CD4-positive, alpha-beta memory T cell (primary cell): ENCODE results near the gene ST6GALNAC3. TPM values are rescaled to one million over a fixed set of nuclear protein-coding genes. Genes with fewer than 3 reads are reported as not detected.

Experiments
- CTCF ChIA-PET: fragments of 350-600 bp; sonication (Branson Sonifier 250); formaldehyde crosslinking; loops from one replicate; lab custom pipeline; 2021; ENCODE audit warnings: inconsistent platforms; ENCODE audit not compliant: partially characterized antibody; lab: Charles Lee
- POLR2A ChIA-PET: fragments of 350-600 bp; sonication (Branson Sonifier 250); formaldehyde crosslinking; loops from one replicate; lab custom pipeline; 2021; ENCODE audit not compliant: partially characterized antibody; lab: Charles Lee
- DNase-seq, 5 donors: peaks; one replicate each; pipeline versions ENCODE4 v3.0.0 to v3.0.0-alpha.2; 2020 to 2022; ENCODE audit warnings: mixed read lengths in 1 of 5
- H3K27ac ChIP-seq: one replicate; pipeline ENCODE4 v1.7.0; 2013; ENCODE audit warnings: low read depth, low read length
- H3K27me3 ChIP-seq: 2 replicates; pipeline ENCODE4 v1.7.0; 2013; ENCODE audit warnings: mild to moderate bottlenecking, low read length, moderate library complexity; ENCODE audit not compliant: insufficient read depth
- H3K36me3 ChIP-seq: 2 replicates; pipeline ENCODE4 v1.7.0; 2013; ENCODE audit warnings: mild to moderate bottlenecking, low read length, moderate library complexity; ENCODE audit not compliant: insufficient read depth
- H3K4me1 ChIP-seq: 2 replicates; pipeline ENCODE4 v1.7.0; 2013; ENCODE audit warnings: mild to moderate bottlenecking, low read length, moderate library complexity; ENCODE audit not compliant: insufficient read depth
- H3K4me3 ChIP-seq, 2 donors: one replicate each; pipeline ENCODE4 v1.7.0; 2013; ENCODE audit warnings: low read length in 2 of 2, mild to moderate bottlenecking in 1 of 2
- H3K9me3 ChIP-seq, 2 donors: one replicate each; pipeline ENCODE4 v1.7.0; 2013; ENCODE audit warnings: low read length in 2 of 2, control low read depth in 1 of 2; ENCODE audit not compliant: control insufficient read depth in 1 of 2
- H3K27ac Mint-ChIP-seq, 7 donors: one replicate each; pipeline ENCODE4 v1.8.0; 2020 to 2021; ENCODE audit warnings: mixed read lengths in 7 of 7, mild to moderate bottlenecking in 6 of 7, inconsistent platforms in 3 of 7, moderate library complexity in 3 of 7
- H3K27me3 Mint-ChIP-seq, 2 donors: one replicate each; pipeline ENCODE4 v1.8.0; 2020 to 2021; ENCODE audit warnings: mixed read lengths in 2 of 2
- H3K36me3 Mint-ChIP-seq, 2 donors: one replicate each; pipeline ENCODE4 v1.8.0; 2020 to 2021; ENCODE audit warnings: mixed read lengths in 2 of 2, inconsistent platforms in 1 of 2, mild to moderate bottlenecking in 1 of 2
- H3K4me1 Mint-ChIP-seq, 4 donors: one replicate each; pipeline ENCODE4 v1.8.0; 2020 to 2021; ENCODE audit warnings: mixed read lengths in 4 of 4, mild to moderate bottlenecking in 1 of 4
- H3K4me3 Mint-ChIP-seq, 8 donors: one replicate each; pipeline ENCODE4 v1.8.0; 2020 to 2021; ENCODE audit warnings: mixed read lengths in 8 of 8, mild to moderate bottlenecking in 7 of 8, moderate library complexity in 6 of 8, inconsistent platforms in 3 of 8
- H3K9me3 Mint-ChIP-seq, 8 donors: one replicate each; pipeline ENCODE4 v1.8.0; 2020 to 2021; ENCODE audit warnings: mixed read lengths in 8 of 8, mild to moderate bottlenecking in 5 of 8, inconsistent platforms in 3 of 8, moderate library complexity in 1 of 8
- intact Hi-C: fragments of 100-400 bp; cut with micrococcal nuclease; formaldehyde crosslinking; loops from one replicate; pipeline ENCODE4 v1.15.1; 2023
- polyA plus RNA-seq, 2 donors: library from polyadenylated mRNA; unstranded; fragments of 300-500 nt; fragmentation: Illumina TruSeq; gene quantifications; one replicate each; pipeline ENCODE4 v1.2.3, GENCODE V29; 2021
- total RNA-seq, 2 experiments: library from RNA; stranded (reverse); gene quantifications; one replicate each; pipeline ENCODE4 v1.2.3, GENCODE V29; 2021

The ST6GALNAC3 gene
- total and polyA plus RNA-seq, 4 experiments from 2014 or later = 0.47 to 1.2 (median 1.1) TPM; not detected in 1

GRCh38 chr1:76388261-76388660 is 313.7 kb downstream of the ST6GALNAC3 start:
- Histone ChIP-seq H3K27me3 (no peaks in the 10 kb centered on the region), H3K36me3 (no peaks in the 10 kb centered on the region), H3K9me3 (no peaks in the 10 kb centered on the region), H3K4me3 (no peak overlapping the region), H3K4me1 (no peaks in the 10 kb centered on the region), H3K27ac (no peak overlapping the region)
- ChIA-PET CTCF (no interaction called here), POLR2A (no interaction called here)
- intact Hi-C loops = no loop called here
- peaks cover 0 to 2% (median 0%) of the 10 kb centered on the region in 8 donors for H3K9me3 Mint-ChIP-seq
- no peak overlapping the region for H3K4me3 Mint-ChIP-seq
- no peak overlapping the region for H3K27ac Mint-ChIP-seq
- H3K36me3 Mint-ChIP-seq = no peaks in the 10 kb centered on the region
- H3K27me3 Mint-ChIP-seq = no peaks in the 10 kb centered on the region
- no peak for DNase-seq
- peaks cover 0 to 3% (median 0%) of the 10 kb centered on the region in 4 donors for H3K4me1 Mint-ChIP-seq

GRCh38 chr1:76390456-76390855 is 315.9 kb downstream of the ST6GALNAC3 start:
- no peak for DNase-seq
- Mint-ChIP-seq H3K27me3 (no peaks in the 10 kb centered on the region), H3K4me1 (peaks cover 0 to 3% (median 0%) of the 10 kb centered on the region in 4 donors), H3K4me3 (no peak overlapping the region), H3K36me3 (no peaks in the 10 kb centered on the region), H3K27ac (no peak overlapping the region), H3K9me3 (peaks cover 0 to 1% (median 0%) of the 10 kb centered on the region in 8 donors)
- Histone ChIP-seq H3K4me1 (no peaks in the 10 kb centered on the region), H3K36me3 (no peaks in the 10 kb centered on the region), H3K27me3 (no peaks in the 10 kb centered on the region), H3K27ac (no peak overlapping the region), H3K4me3 (no peak overlapping the region), H3K9me3 (no peaks in the 10 kb centered on the region)
- POLR2A ChIA-PET = no interaction called here
- intact Hi-C loops = no loop called here
- CTCF ChIA-PET = no interaction called here

DNA sequence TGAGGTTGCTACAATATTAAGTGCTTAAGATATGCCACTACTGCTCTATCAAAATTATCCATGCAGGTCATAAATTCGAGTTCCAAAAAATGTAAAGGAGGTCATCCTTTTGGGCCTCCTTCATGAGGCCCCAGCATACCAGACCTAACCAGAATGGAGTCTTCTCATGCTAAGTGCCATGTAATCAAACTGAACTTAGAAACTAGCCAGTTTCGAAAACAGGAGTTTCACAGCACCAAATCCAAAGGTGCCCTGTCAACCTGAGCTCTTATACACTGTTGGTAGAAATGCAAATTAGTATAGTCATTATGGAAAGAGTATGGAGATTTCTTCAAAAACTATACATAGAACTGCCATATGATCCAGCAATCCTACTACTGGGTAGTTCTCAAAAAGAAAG is 320.5 kb downstream of the ST6GALNAC3 start:
- DNase-seq = no peak
- Mint-ChIP-seq H3K27ac (no peak overlapping the region), H3K27me3 (no peaks in the 10 kb centered on the region), H3K4me1 (no peaks in the 10 kb centered on the region), H3K36me3 (no peaks in the 10 kb centered on the region), H3K9me3 (peaks cover 0 to 4% (median 0%) of the 10 kb centered on the region in 8 donors), H3K4me3 (no peak overlapping the region)
- Histone ChIP-seq H3K36me3 (no peaks in the 10 kb centered on the region), H3K27ac (no peak overlapping the region), H3K4me1 (no peaks in the 10 kb centered on the region), H3K4me3 (no peak overlapping the region), H3K27me3 (no peaks in the 10 kb centered on the region), H3K9me3 (no peaks in the 10 kb centered on the region)
- CTCF ChIA-PET = no interaction called here
- intact Hi-C loops = no loop called here
- POLR2A ChIA-PET = no interaction called here

DNA sequence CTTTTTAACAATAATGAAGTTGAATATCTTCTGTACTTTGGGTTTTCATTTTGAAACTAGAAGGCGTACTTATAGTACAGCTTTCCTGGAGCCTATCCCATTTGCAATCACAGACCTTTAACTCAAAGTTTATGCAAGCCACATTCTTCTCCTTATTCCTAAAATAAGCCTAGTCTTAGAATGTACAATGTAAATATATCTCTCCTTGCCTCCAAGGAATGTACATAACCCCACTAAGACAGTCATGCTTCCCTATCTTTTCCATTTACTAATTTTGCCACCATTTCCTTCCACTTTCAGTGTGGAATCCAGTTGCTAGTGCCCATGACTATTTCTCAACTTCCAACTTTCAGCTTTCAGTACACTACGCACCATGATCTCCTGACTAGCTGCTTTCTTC is 327.6 kb downstream of the ST6GALNAC3 start:
- H3K4me1 Mint-ChIP-seq = no peaks in the 10 kb centered on the region
- peaks cover 0 to 10% (median 6%) of the 10 kb centered on the region in 8 donors for H3K9me3 Mint-ChIP-seq
- ChIA-PET POLR2A (no interaction called here), CTCF (no interaction called here)
- Histone ChIP-seq H3K4me1 (no peaks in the 10 kb centered on the region), H3K27me3 (no peaks in the 10 kb centered on the region), H3K9me3 (no peaks in the 10 kb centered on the region), H3K36me3 (no peaks in the 10 kb centered on the region), H3K4me3 (no peak overlapping the region), H3K27ac (no peak overlapping the region)
- no peaks in the 10 kb centered on the region for H3K27me3 Mint-ChIP-seq
- intact Hi-C loops = no loop called here
- H3K27ac Mint-ChIP-seq = no peak overlapping the region
- peaks cover 0 to 2% of the 10 kb centered on the region in 2 donors for H3K36me3 Mint-ChIP-seq
- H3K4me3 Mint-ChIP-seq = no peak overlapping the region
- DNase-seq = no peak

- ChIA-PET CTCF (no interaction called here), POLR2A (no interaction called here)
- intact Hi-C loops = no loop called here
Observed at GRCh38 chr1:76408303-76408702, 333.8 kb downstream of the ST6GALNAC3 start.

GRCh38 chr1:76410499-76410898 is 336.0 kb downstream of the ST6GALNAC3 start:
- no peak overlapping the region for H3K27ac Mint-ChIP-seq
- no peak for DNase-seq
- H3K36me3 Mint-ChIP-seq = no peaks in the 10 kb centered on the region
- CTCF ChIA-PET = no interaction called here
- no peaks in the 10 kb centered on the region for H3K4me1 ChIP-seq
- H3K36me3 ChIP-seq = no peaks in the 10 kb centered on the region
- H3K27me3 Mint-ChIP-seq = no peaks in the 10 kb centered on the region
- no peak overlapping the region for H3K4me3 ChIP-seq
- H3K9me3 Mint-ChIP-seq = peaks cover 0 to 2% (median 0%) of the 10 kb centered on the region in 8 donors
- H3K4me3 Mint-ChIP-seq = no peak overlapping the region
- no peak overlapping the region for H3K27ac ChIP-seq
- no peaks in the 10 kb centered on the region for H3K9me3 ChIP-seq
- H3K27me3 ChIP-seq = no peaks in the 10 kb centered on the region
- intact Hi-C loops = no loop called here
- POLR2A ChIA-PET = no interaction called here
- H3K4me1 Mint-ChIP-seq = no peaks in the 10 kb centered on the region

More at GRCh38 chr1:76408303-76408702, 333.8 kb downstream of the ST6GALNAC3 start:
- no peak for DNase-seq
- no peak overlapping the region for H3K27ac Mint-ChIP-seq
- Histone ChIP-seq H3K36me3 (no peaks in the 10 kb centered on the region), H3K27ac (no peak overlapping the region), H3K4me3 (no peak overlapping the region), H3K4me1 (no peaks in the 10 kb centered on the region), H3K9me3 (no peaks in the 10 kb centered on the region), H3K27me3 (no peaks in the 10 kb centered on the region)
- H3K27me3 Mint-ChIP-seq = no peaks in the 10 kb centered on the region
- peaks cover 0 to 2% (median 0%) of the 10 kb centered on the region in 8 donors for H3K9me3 Mint-ChIP-seq
- no peaks in the 10 kb centered on the region for H3K4me1 Mint-ChIP-seq
- no peaks in the 10 kb centered on the region for H3K36me3 Mint-ChIP-seq
- H3K4me3 Mint-ChIP-seq = no peak overlapping the region

DNA sequence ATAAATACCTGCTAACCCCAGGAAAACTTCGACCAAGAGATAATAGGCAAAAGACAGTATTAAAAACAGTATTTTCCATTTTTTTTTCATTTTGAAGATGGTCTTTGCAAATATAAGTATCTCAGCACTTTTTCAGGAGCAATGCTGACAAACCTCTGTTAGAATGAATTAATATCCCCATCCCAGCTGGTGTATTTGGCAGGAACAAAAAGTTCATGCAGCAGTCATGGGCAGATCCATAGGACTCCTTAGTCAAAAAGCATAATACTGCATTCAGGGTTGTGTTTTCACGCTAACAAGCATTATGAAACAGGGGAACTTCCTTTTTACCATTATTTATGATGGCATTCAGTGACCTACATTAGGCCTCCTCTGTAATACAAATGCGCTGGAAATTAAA is 344.0 kb downstream of the ST6GALNAC3 start:
- CTCF ChIA-PET = no interaction called here
- no peaks in the 10 kb centered on the region for H3K27me3 Mint-ChIP-seq
- intact Hi-C loops = no loop called here

GRCh38 chr1:76419603-76420002 is 345.1 kb downstream of the ST6GALNAC3 start:
- H3K9me3 ChIP-seq = no peaks in the 10 kb centered on the region
- no peaks in the 10 kb centered on the region for H3K4me1 Mint-ChIP-seq
- no peak overlapping the region for H3K27ac Mint-ChIP-seq
- no peak overlapping the region for H3K4me3 Mint-ChIP-seq
- no peak for DNase-seq
- no peaks in the 10 kb centered on the region for H3K9me3 Mint-ChIP-seq
- H3K27me3 ChIP-seq = no peaks in the 10 kb centered on the region
- ChIA-PET CTCF (no interaction called here), POLR2A (no interaction called here)
- H3K27ac ChIP-seq = no peak overlapping the region
- no peaks in the 10 kb centered on the region for H3K4me1 ChIP-seq
- no peak overlapping the region for H3K4me3 ChIP-seq
- no peaks in the 10 kb centered on the region for H3K36me3 Mint-ChIP-seq
- no peaks in the 10 kb centered on the region for H3K36me3 ChIP-seq
- intact Hi-C loops = no loop called here
- H3K27me3 Mint-ChIP-seq = no peaks in the 10 kb centered on the region

More for the DNA sequence above, 344.0 kb downstream of the ST6GALNAC3 start:
- Mint-ChIP-seq H3K4me3 (no peak overlapping the region), H3K9me3 (no peaks in the 10 kb centered on the region), H3K27ac (no peak overlapping the region), H3K36me3 (no peaks in the 10 kb centered on the region), H3K4me1 (no peaks in the 10 kb centered on the region)
- H3K4me1 ChIP-seq = no peaks in the 10 kb centered on the region
- H3K27me3 ChIP-seq = no peaks in the 10 kb centered on the region
- DNase-seq = no peak
- no peaks in the 10 kb centered on the region for H3K9me3 ChIP-seq
- H3K36me3 ChIP-seq = no peaks in the 10 kb centered on the region
- H3K4me3 ChIP-seq = no peak overlapping the region
- no peak overlapping the region for H3K27ac ChIP-seq
- POLR2A ChIA-PET = no interaction called here
